ENCODE data around the gene SYCE3. TPM values are rescaled to one million over a fixed set of nuclear protein-coding genes. Genes with fewer than 3 reads are reported as not detected.
"Not testable (repeated sequence)": the region's sequence is repeated elsewhere in the genome, so short reads cannot be mapped to it uniquely, and the experiment has no call there.

SYCE3 gene, protein sequence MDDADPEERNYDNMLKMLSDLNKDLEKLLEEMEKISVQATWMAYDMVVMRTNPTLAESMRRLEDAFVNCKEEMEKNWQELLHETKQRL
- under 1 TPM in 1 of 2 donors, not detected in 1; 0.32 TPM for polyA plus RNA-seq

DNA sequence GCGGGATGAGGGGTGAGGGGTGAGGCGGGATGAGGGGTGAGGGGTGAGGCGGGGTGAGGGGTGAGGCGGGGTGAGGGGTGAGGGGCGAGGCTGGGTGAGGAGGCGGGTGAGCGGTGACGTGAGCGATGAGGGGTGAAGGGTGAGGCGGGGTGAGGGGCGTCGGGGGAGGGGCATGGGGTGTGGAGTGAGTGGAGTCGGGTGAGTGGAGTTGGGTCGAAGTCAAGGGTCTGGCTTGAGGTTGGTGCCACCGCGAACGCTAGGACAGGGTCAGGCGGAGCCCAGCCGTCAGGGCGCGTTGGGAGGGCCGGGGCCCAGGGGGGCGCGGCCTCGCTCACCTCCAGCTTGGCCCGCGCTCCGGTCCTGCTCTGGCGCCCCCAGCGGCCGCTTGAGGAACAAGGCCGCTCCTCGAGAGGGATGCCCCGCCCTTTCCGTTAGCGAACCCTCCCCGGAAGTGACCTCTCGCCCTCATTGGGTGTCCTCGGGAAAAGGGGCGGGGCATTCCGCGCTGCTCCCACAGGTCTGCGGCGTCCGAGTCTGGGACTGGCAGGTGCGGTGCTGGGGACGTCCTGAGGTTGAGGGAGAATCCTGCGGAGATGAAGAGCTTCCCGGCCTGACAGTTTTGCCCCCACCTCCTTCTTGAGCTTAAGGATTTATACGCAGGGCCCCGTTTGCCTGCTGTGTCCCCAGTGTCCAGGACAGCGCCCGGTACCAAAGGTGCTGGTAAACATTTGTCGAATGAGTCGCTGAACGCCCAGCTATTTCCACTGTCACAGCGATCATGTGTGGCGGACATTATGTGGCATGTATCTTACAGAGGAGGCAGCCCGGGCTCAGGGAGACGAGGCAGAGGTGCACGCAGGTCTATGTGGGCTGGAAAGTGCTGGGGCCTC is at the start of gene SYCE3:
SYCE3 (minus strand) TSS at position 397 of the 890 bp plus-strand sequence. CDS start 6,514 bp downstream, outside the sequence.
- Histone ChIP-seq H3K27ac (ENCODE audit: low read depth in 2 of 2, low read length in 1 of 2) (peak within 1 kb of the TSS; percentile 65 to 85), H3K36me3 (ENCODE audit: control insufficient read depth in 2 of 2, insufficient read depth in 2 of 2, low read length in 1 of 2) (no peaks in the 10 kb centered on the region), H3K9me3 (ENCODE audit: control insufficient read depth in 2 of 2, insufficient read depth in 1 of 2, low read depth in 1 of 2, low read length in 1 of 2) (no peaks in the 10 kb centered on the region), H3K4me1 (ENCODE audit: control insufficient read depth in 2 of 2, insufficient read depth in 2 of 2, low read length in 1 of 2) (peaks cover 0 to 3% of the 10 kb centered on the region in 2 donors), H3K4me3 (ENCODE audit: low read depth in 1 of 2, low read length in 2 of 2) (peak within 1 kb of the TSS; percentile 55 to 63), H3K27me3 (ENCODE audit: control insufficient read depth in 1 of 2, insufficient read depth in 2 of 2, low read length in 2 of 2) (no peaks in the 10 kb centered on the region)
- WGBS, 2 donors = 2 to 7% methylated on average over 36 to 61 of the region's 61 CpGs

DNA sequence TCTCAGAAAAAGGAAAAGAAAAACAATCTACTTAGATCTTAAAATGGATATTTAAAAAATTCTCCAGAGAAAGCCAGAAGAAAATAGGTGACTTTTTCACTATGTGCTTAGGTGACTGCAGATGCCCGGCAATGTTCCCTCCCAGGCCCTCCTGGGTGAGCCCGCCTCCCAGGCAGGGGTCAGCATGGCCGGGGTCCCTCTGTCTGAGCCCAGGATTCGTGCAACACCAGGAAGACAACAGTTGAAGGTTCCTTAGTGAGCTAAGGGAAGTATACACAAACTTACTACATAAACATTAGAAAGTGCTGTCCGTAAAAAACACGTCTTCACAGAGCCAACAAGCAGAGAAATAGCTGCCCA is 49.4 kb upstream of the SYCE3 start:
- Histone ChIP-seq H3K27me3 (ENCODE audit: control insufficient read depth in 1 of 2, insufficient read depth in 2 of 2, low read length in 2 of 2) (no peaks in the 10 kb centered on the region), H3K4me1 (ENCODE audit: control insufficient read depth in 2 of 2, insufficient read depth in 2 of 2, low read length in 1 of 2) (peaks cover 0 to 9% of the 10 kb centered on the region in 2 donors), H3K27ac (ENCODE audit: low read depth in 2 of 2, low read length in 1 of 2) (no peak overlapping the region), H3K4me3 (ENCODE audit: low read depth in 1 of 2, low read length in 2 of 2) (no peak overlapping the region), H3K9me3 (ENCODE audit: control insufficient read depth in 2 of 2, insufficient read depth in 1 of 2, low read depth in 1 of 2, low read length in 1 of 2) (no peaks in the 10 kb centered on the region), H3K36me3 (ENCODE audit: control insufficient read depth in 2 of 2, insufficient read depth in 2 of 2, low read length in 1 of 2) (no peaks in the 10 kb centered on the region)
- WGBS, 2 donors = 42 to 46% methylated on average over 6 of the region's 6 CpGs

DNA sequence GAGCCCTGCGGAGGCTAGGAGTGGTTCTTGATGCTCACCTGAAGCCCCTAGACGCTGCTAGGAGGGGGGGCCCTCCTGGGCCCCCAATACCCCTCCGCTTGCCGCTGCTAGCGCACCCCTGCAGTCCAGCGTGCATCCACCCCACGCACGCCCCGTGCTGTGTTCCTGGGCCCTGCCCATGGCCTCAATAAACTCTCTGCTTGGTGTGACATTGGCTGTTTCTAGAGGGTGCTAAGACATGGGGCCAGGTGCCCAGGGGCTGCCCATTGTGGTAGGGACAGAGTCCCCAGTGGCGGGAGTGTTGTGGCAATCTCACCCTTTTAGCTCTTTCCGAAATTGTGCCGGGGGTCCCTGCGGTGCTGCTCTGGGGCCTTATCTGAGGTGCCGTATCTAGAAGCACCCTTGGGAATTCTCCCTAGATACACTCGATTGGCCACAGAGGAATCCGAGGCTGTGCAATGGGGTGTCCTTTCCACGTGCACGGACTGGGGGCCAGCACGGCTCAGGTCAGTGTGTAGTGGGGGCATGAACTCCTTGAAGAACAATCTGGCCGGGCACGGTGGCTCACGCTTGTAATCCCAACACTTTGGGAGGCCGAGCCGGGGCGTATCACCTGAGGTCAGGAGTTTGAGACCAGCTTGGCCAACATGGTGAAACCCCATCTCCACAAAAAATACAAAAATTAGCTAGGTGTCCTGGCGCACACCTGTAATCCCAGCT is 48.8 kb upstream of the SYCE3 start:
- no peak overlapping the region for H3K27ac ChIP-seq (ENCODE audit: low read depth in 2 of 2, low read length in 1 of 2)
- no peaks in the 10 kb centered on the region for H3K36me3 ChIP-seq (ENCODE audit: control insufficient read depth in 2 of 2, insufficient read depth in 2 of 2, low read length in 1 of 2)
- no peak overlapping the region for H3K4me3 ChIP-seq (ENCODE audit: low read depth in 1 of 2, low read length in 2 of 2)
- H3K9me3 ChIP-seq (ENCODE audit: control insufficient read depth in 2 of 2, insufficient read depth in 1 of 2, low read depth in 1 of 2, low read length in 1 of 2) = no peaks in the 10 kb centered on the region
- H3K27me3 ChIP-seq (ENCODE audit: control insufficient read depth in 1 of 2, insufficient read depth in 2 of 2, low read length in 2 of 2) = no peaks in the 10 kb centered on the region
- peaks cover 0 to 9% of the 10 kb centered on the region in 2 donors for H3K4me1 ChIP-seq (ENCODE audit: control insufficient read depth in 2 of 2, insufficient read depth in 2 of 2, low read length in 1 of 2)
- WGBS, 2 donors = 91% methylated on average over 26 of the region's 26 CpGs

DNA sequence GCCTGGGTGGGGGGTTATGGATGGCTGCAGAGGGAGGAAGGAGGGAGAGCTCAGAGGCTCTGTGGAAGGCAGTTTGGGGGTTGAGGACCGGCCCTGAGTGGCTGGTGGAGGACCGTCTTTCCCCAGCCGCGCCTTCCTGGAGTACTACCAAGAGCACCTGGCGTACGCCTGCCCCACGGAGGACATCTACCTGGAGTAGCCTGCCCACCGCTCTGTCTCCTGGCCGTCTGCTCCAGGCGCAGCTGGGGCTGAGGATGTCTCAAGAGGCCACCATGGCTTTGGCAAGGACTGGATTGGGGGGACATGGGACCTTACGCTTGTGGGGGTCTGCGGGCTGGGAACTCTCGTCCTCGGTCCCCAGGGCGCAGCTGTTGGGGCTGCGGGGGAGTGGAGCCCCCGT is 47.9 kb upstream of the SYCE3 start:
- 83 to 87% methylated on average over 17 of the region's 17 CpGs for WGBS, 2 donors
- Histone ChIP-seq H3K4me1 (ENCODE audit: control insufficient read depth in 2 of 2, insufficient read depth in 2 of 2, low read length in 1 of 2) (peaks cover 0 to 9% of the 10 kb centered on the region in 2 donors), H3K36me3 (ENCODE audit: control insufficient read depth in 2 of 2, insufficient read depth in 2 of 2, low read length in 1 of 2) (no peaks in the 10 kb centered on the region), H3K27ac (ENCODE audit: low read depth in 2 of 2, low read length in 1 of 2) (no peak overlapping the region), H3K4me3 (ENCODE audit: low read depth in 1 of 2, low read length in 2 of 2) (no peak overlapping the region), H3K27me3 (ENCODE audit: control insufficient read depth in 1 of 2, insufficient read depth in 2 of 2, low read length in 2 of 2) (no peaks in the 10 kb centered on the region), H3K9me3 (ENCODE audit: control insufficient read depth in 2 of 2, insufficient read depth in 1 of 2, low read depth in 1 of 2, low read length in 1 of 2) (no peaks in the 10 kb centered on the region)

DNA sequence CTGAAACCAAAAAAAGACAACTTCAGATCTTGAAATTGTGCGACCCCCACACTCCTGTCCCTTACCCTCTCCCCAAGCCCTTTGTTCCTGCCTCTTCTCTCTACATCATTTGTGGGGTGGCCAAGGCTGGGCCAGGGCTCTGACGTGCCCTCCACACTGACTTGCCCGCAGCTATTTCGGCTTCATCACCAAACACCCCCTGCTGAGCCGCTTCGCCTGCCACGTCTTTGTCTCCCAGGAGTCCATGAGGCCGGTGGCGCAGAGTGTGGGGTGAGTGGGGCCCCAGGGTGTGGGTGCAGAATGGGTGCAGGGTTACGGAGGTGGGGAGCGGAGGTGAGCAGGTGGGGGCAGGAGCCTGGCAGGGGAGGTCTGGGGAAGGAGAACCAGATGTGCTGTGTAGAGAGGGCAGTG is 47.3 kb upstream of the SYCE3 start:
- 81 to 84% methylated on average over 11 of the region's 11 CpGs for WGBS, 2 donors
- Histone ChIP-seq H3K9me3 (ENCODE audit: control insufficient read depth in 2 of 2, insufficient read depth in 1 of 2, low read depth in 1 of 2, low read length in 1 of 2) (no peaks in the 10 kb centered on the region), H3K36me3 (ENCODE audit: control insufficient read depth in 2 of 2, insufficient read depth in 2 of 2, low read length in 1 of 2) (no peaks in the 10 kb centered on the region), H3K4me1 (ENCODE audit: control insufficient read depth in 2 of 2, insufficient read depth in 2 of 2, low read length in 1 of 2) (peaks cover 0 to 9% of the 10 kb centered on the region in 2 donors), H3K4me3 (ENCODE audit: low read depth in 1 of 2, low read length in 2 of 2) (no peak overlapping the region), H3K27me3 (ENCODE audit: control insufficient read depth in 1 of 2, insufficient read depth in 2 of 2, low read length in 2 of 2) (no peaks in the 10 kb centered on the region), H3K27ac (ENCODE audit: low read depth in 2 of 2, low read length in 1 of 2) (no peak overlapping the region)

DNA sequence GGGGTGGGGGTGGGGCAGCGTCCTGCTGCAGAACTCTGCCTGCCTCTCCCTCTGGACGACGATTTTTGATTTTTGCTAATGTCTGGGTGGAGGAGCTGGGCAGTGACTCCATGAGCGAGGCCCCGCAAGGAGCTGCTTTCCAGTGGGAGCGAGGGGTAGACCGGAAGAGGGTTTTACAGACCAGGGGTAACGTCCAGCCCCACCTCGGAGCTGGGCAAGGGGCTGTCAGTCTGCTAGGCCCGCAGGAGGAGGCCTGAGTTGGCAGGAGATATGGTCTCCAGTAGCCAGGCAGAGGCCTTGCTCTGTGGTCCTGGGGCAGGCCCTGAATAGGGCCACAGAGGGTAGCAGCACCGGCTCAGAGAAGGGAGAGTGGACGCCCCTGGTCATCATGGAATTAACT is 46.9 kb upstream of the SYCE3 start:
- no peak overlapping the region for H3K4me3 ChIP-seq (ENCODE audit: low read depth in 1 of 2, low read length in 2 of 2)
- no peaks in the 10 kb centered on the region for H3K9me3 ChIP-seq (ENCODE audit: control insufficient read depth in 2 of 2, insufficient read depth in 1 of 2, low read depth in 1 of 2, low read length in 1 of 2)
- no peaks in the 10 kb centered on the region for H3K27me3 ChIP-seq (ENCODE audit: control insufficient read depth in 1 of 2, insufficient read depth in 2 of 2, low read length in 2 of 2)
- H3K27ac ChIP-seq (ENCODE audit: low read depth in 2 of 2, low read length in 1 of 2) = no peak overlapping the region
- no peaks in the 10 kb centered on the region for H3K36me3 ChIP-seq (ENCODE audit: control insufficient read depth in 2 of 2, insufficient read depth in 2 of 2, low read length in 1 of 2)
- H3K4me1 ChIP-seq (ENCODE audit: control insufficient read depth in 2 of 2, insufficient read depth in 2 of 2, low read length in 1 of 2) = peaks cover 0 to 9% of the 10 kb centered on the region in 2 donors
- WGBS, 2 donors = 77 to 81% methylated on average over 12 of the region's 12 CpGs

DNA sequence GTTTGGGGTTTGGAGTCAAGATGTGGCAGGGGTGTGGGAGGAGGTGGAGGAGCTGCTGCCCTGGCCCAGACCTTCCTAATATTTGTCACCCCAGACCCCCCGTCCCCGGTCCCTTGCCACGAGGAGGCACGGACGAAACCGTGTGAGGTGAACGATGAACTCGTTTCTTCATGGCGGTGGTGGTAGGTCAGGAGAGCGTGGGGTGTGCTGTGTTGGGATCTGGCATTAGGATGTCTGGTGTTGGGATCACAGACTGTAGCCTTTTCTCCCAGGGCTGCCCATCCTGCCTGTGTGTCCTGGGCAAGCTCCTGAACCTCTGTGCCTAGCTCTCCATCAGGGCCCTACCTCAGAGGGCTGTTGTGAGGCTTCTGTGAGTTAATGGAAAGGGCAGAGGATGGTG is 46.3 kb upstream of the SYCE3 start:
- no peaks in the 10 kb centered on the region for H3K27me3 ChIP-seq (ENCODE audit: control insufficient read depth in 1 of 2, insufficient read depth in 2 of 2, low read length in 2 of 2)
- H3K4me3 ChIP-seq (ENCODE audit: low read depth in 1 of 2, low read length in 2 of 2) = no peak overlapping the region
- H3K9me3 ChIP-seq (ENCODE audit: control insufficient read depth in 2 of 2, insufficient read depth in 1 of 2, low read depth in 1 of 2, low read length in 1 of 2) = no peaks in the 10 kb centered on the region
- no peaks in the 10 kb centered on the region for H3K36me3 ChIP-seq (ENCODE audit: control insufficient read depth in 2 of 2, insufficient read depth in 2 of 2, low read length in 1 of 2)
- 79 to 95% methylated on average over 9 to 10 of the region's 10 CpGs for WGBS, 2 donors
- H3K4me1 ChIP-seq (ENCODE audit: control insufficient read depth in 2 of 2, insufficient read depth in 2 of 2, low read length in 1 of 2) = peaks cover 0 to 9% of the 10 kb centered on the region in 2 donors
- H3K27ac ChIP-seq (ENCODE audit: low read depth in 2 of 2, low read length in 1 of 2) = no peak overlapping the region

DNA sequence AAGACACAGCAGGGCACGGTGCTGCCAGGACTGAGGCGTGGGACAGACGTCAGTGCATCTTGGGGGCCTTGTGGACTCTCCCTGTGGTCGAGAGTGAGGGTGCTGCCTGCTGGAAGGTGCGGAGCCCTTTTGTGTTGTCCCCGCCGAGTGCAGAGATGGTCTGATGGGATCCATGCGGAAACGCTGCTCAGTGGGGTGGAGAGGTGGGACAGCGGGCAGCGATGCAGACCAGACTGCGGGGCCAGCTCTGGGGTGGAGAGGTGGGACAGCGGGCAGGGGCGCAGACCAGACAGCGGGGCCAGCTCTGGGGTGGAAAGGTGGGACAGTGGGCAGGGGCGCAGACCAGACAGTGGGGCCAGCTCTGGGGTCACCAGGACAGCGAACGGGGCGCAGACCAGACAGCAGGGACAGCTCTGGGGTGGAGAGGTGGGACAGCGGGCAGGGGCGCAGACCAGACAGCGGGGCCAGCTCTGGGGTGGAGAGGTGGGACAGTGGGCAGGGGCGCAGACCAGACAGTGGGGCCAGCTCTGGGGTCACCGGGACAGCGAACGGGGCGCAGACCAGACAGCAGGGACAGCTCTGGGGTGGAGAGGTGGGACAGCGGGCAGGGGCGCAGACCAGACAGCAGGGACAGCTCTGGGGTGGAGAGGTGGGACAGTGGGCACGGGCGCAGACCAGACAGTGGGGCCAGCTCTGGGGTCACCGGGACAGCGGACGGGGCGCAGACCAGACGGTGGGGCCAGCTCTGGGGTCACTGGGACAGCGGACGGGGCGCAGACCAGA is 45.5 kb upstream of the SYCE3 start:
- not testable (repeated sequence) for H3K27ac ChIP-seq (ENCODE audit: low read depth in 2 of 2, low read length in 1 of 2); H3K4me1 ChIP-seq (ENCODE audit: control insufficient read depth in 2 of 2, insufficient read depth in 2 of 2, low read length in 1 of 2); H3K4me3 ChIP-seq (ENCODE audit: low read depth in 1 of 2, low read length in 2 of 2); H3K27me3 ChIP-seq (ENCODE audit: control insufficient read depth in 1 of 2, insufficient read depth in 2 of 2, low read length in 2 of 2); H3K36me3 ChIP-seq (ENCODE audit: control insufficient read depth in 2 of 2, insufficient read depth in 2 of 2, low read length in 1 of 2); H3K9me3 ChIP-seq (ENCODE audit: control insufficient read depth in 2 of 2, insufficient read depth in 1 of 2, low read depth in 1 of 2, low read length in 1 of 2)
- WGBS, 2 donors = 81 to 85% methylated on average over 36 to 39 of the region's 39 CpGs

DNA sequence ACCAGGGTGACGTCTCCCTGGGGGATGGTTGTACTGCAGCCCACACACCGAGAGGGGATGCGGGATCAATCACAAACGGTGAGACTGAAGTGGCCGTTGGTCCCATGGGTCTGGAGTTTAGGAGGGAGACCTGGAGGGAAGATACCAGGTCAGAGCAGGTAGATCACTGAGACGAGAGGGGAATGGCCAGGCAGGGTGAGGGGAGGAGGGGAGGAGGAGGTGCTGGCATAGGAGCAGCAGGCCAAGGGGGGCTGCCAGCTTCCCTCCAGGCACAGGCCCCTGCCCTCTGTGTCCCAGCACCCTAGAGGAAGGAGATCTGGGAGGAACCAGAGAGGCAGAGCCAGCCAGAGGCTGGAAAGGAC is 44.9 kb upstream of the SYCE3 start:
- H3K36me3 ChIP-seq (ENCODE audit: control insufficient read depth in 2 of 2, insufficient read depth in 2 of 2, low read length in 1 of 2) = no peaks in the 10 kb centered on the region
- no peak overlapping the region for H3K27ac ChIP-seq (ENCODE audit: low read depth in 2 of 2, low read length in 1 of 2)
- no peaks in the 10 kb centered on the region for H3K9me3 ChIP-seq (ENCODE audit: control insufficient read depth in 2 of 2, insufficient read depth in 1 of 2, low read depth in 1 of 2, low read length in 1 of 2)
- 69 to 76% methylated on average over 6 of the region's 6 CpGs for WGBS, 2 donors
- no peak overlapping the region for H3K4me3 ChIP-seq (ENCODE audit: low read depth in 1 of 2, low read length in 2 of 2)
- peaks cover 0 to 4% of the 10 kb centered on the region in 2 donors for H3K27me3 ChIP-seq (ENCODE audit: control insufficient read depth in 1 of 2, insufficient read depth in 2 of 2, low read length in 2 of 2)
- H3K4me1 ChIP-seq (ENCODE audit: control insufficient read depth in 2 of 2, insufficient read depth in 2 of 2, low read length in 1 of 2) = peaks cover 0 to 3% of the 10 kb centered on the region in 2 donors

Data from esophagus (tissue), 2 donors.